Measurements from ENCODE around the gene CLPSL1. TPM values are rescaled to one million over a fixed set of nuclear protein-coding genes. Genes with fewer than 3 reads are reported as not detected.
A peak's percentile ranks its signal among the peaks of the same experiment; 100 is the strongest.

The CLPSL1 gene
- total RNA-seq, 3 donors from 2014 or later (not counting 1 experiment from before 2014, with no cell fraction given): not detected

DNA sequence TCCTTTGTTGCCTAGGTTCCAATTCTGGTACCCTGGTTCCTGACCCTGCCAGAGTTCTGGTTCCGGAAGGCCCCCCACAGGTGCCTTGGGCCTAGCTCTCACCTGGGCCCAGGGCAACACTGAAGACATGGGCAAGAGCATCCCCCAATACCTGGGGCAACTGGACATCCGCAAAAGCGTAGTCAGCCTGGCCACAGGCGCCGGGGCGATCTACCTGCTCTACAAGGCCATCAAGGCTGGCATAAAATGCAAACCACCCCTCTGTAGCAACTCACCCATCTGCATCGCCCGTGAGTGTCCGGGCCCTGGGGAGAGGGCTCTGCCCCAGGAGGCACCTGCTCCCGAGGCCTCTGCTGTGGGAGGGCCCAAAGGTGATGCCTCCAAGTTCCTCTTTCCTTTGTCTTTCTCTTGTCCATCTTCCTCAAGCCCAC lies 43.8 kb upstream of the CLPSL1 start, which contains the start of gene ARMC12:
Gene ARMC12 (plus strand): TSS at position 51 of the 431 bp plus-strand sequence. CDS start 77 bp downstream, at position 128.
- ATAC-seq (no peak), DNase-seq (no peak)
- Mint-ChIP-seq H3K36me3 (no peaks in the 10 kb centered on the region), H3K9me3 (no peaks in the 10 kb centered on the region), H3K4me3 (peak within 1 kb of the TSS; percentile 35), H3K27me3 (ENCODE audit: low read depth in 2 of 2) (no peaks in the 10 kb centered on the region), H3K4me1 (peaks cover 26 to 31% of the 10 kb centered on the region in 2 donors), H3K27ac (peak within 1 kb of the TSS; percentile 42 to 80)
- H3K27me3 ChIP-seq (ENCODE audit: control insufficient read depth, insufficient read depth, low read length): no peaks in the 10 kb centered on the region
- no peaks in the 10 kb centered on the region for H3K9me3 ChIP-seq (ENCODE audit: control insufficient read depth, insufficient read depth, low read length)
- WGBS (ENCODE audit: insufficient coverage): 92% methylated on average over 10 of the region's 10 CpGs
- peaks cover 35% of the 10 kb centered on the region for H3K4me1 ChIP-seq (ENCODE audit: control insufficient read depth, insufficient read depth, low read length)
- no peak within 1 kb of the TSS for H3K4me3 ChIP-seq (ENCODE audit: low read length)
- no peaks in the 10 kb centered on the region for H3K36me3 ChIP-seq (ENCODE audit: control insufficient read depth, insufficient read depth, low read length)
- no peak within 1 kb of the TSS for H3K27ac ChIP-seq (ENCODE audit: low read length)
- intact Hi-C loops (cut with micrococcal nuclease): loop anchor here (1.0 to 5.0 kb wide), 4 partner anchors 154 to 440 kb away; partner anchors contain the start of genes DEF6 and PPARD
- no peak for TF ChIP-seq CTCF (IDR thresholded peaks at IDR 0.05)

DNA sequence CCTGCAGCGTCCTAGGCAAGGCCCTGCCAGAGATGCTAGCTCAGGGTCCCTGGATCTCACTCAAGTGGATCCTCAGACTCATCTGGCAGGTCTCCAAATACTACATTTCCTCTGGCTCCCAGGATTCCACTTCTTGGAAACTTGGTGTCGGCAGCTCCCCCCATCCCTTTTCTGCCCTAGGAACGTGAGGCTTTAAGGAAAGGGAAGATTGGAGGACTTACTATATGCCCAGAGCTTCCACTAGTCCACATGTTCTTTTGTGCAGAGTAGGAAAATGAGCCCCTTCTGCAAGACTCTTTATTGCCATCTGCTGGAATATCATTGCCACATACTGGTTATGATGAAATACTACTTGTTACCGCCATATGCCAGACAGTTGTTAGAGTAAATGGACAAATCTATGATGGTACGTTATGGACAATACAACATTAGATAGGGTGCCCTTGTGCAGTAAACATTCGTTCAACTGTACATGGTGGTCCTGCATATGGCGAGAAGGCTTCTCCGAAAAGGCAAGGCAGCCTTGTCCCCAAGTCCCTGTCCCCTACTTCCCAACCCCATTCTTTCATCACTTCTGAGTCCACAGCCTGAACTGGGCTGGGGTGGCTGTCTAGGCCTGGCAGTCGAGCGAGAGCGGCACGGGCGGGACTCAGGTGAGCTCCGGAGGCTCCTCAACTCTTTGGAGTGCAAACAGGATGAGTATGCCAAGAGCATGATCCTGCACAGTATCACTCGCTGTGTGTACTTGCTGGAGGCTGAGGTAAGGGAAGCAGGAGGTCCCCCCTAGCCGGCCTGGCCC lies 43.2 kb upstream of the CLPSL1 start:
- Mint-ChIP-seq H3K9me3 (no peaks in the 10 kb centered on the region), H3K27me3 (ENCODE audit: low read depth in 2 of 2) (no peaks in the 10 kb centered on the region), H3K4me3 (peak overlapping the region; percentile 35), H3K27ac (peak overlapping the region; percentile 42 to 80), H3K36me3 (no peaks in the 10 kb centered on the region), H3K4me1 (peaks cover 21 to 25% of the 10 kb centered on the region in 2 donors)
- WGBS (ENCODE audit: insufficient coverage): 69% methylated on average over 14 of the region's 16 CpGs
- intact Hi-C loops (cut with micrococcal nuclease): loop anchor here (1.0 to 5.0 kb wide), 4 partner anchors 154 to 440 kb away; partner anchors contain the start of genes DEF6 and PPARD
- no peak overlapping the region for H3K27ac ChIP-seq (ENCODE audit: low read length)
- no peaks in the 10 kb centered on the region for H3K36me3 ChIP-seq (ENCODE audit: control insufficient read depth, insufficient read depth, low read length)
- no peak overlapping the region for H3K4me3 ChIP-seq (ENCODE audit: low read length)
- TF ChIP-seq CTCF (IDR thresholded peaks at IDR 0.05): peak; percentile 81
- ATAC-seq: peak; percentile 79 to 82 (median 80)
- no peaks in the 10 kb centered on the region for H3K9me3 ChIP-seq (ENCODE audit: control insufficient read depth, insufficient read depth, low read length)
- peaks cover 29% of the 10 kb centered on the region for H3K4me1 ChIP-seq (ENCODE audit: control insufficient read depth, insufficient read depth, low read length)
- peak in 1 of 2 donors; percentile 82 for DNase-seq
- no peaks in the 10 kb centered on the region for H3K27me3 ChIP-seq (ENCODE audit: control insufficient read depth, insufficient read depth, low read length)

DNA sequence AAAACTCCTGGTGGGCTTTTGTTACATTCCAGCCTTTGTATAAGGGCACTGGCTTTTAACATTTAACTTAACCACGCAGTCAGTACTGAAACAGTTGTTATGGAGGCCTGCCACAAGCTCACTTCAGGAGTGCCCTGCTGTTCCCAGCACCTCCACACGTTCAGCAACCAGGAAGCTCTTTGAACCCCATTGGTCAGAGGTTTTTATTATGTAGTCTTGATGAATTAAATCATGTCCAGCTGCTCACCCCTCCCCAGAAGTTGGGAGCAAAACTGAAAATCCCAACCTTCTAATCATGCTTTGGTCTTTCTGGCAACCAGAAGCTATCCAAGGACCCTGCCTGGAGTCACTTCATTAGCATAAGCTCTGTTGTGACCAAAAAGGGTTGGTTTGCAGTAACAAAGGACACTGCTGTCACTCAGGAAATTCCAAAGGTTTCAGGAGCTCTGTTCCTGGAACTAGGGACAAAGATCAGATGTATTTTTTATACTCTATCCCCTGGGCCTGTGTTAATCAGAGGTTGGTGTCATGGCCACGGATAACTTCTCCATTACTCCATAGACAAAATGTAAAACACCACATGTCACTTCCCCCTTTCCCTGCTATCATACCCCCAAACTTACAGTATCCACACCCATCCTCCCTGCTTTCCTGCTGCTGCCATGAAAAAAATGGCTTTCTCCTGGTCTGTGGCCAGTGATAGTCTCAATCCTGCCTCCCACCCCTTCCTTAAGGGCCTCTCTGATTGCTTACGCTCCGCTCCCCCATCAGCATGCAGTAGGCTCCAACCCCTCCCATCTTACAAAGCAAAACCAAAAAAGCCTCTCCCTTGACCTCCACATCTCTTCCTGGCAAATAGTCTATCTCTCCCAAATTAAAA lies 40.9 kb upstream of the CLPSL1 start:
- 95% methylated on average over 4 of the region's 5 CpGs for WGBS (ENCODE audit: insufficient coverage)
- no peaks in the 10 kb centered on the region for H3K36me3 Mint-ChIP-seq
- no peak overlapping the region for H3K4me3 ChIP-seq (ENCODE audit: low read length)

More for the DNA sequence above, 40.9 kb upstream of the CLPSL1 start:
- intact Hi-C loops (cut with micrococcal nuclease): loop anchor here (5.0 kb wide), 1 partner anchor 443 kb away; the partner anchor contains the start of gene DEF6
- Histone ChIP-seq H3K36me3 (ENCODE audit: control insufficient read depth, insufficient read depth, low read length) (no peaks in the 10 kb centered on the region), H3K9me3 (ENCODE audit: control insufficient read depth, insufficient read depth, low read length) (no peaks in the 10 kb centered on the region), H3K27me3 (ENCODE audit: control insufficient read depth, insufficient read depth, low read length) (no peaks in the 10 kb centered on the region), H3K27ac (ENCODE audit: low read length) (no peak overlapping the region), H3K4me1 (ENCODE audit: control insufficient read depth, insufficient read depth, low read length) (peaks cover 21% of the 10 kb centered on the region)
- no peak for ATAC-seq
- no peak for TF ChIP-seq CTCF (IDR thresholded peaks at IDR 0.05)
- peaks cover 16 to 18% of the 10 kb centered on the region in 2 donors for H3K4me1 Mint-ChIP-seq
- H3K4me3 Mint-ChIP-seq: no peak overlapping the region
- peaks cover 0 to 3% of the 10 kb centered on the region in 2 donors for H3K27me3 Mint-ChIP-seq (ENCODE audit: low read depth in 2 of 2)
- no peak overlapping the region for H3K27ac Mint-ChIP-seq
- DNase-seq: no peak
- H3K9me3 Mint-ChIP-seq: no peaks in the 10 kb centered on the region
